A375 (cell line): Measurements from ENCODE around the gene UGT3A2. TPM values are rescaled to one million over a fixed set of nuclear protein-coding genes. Genes with fewer than 3 reads are reported as not detected.

Experiments used
- small RNA-seq: library from RNA; depleted of rRNA; stranded (forward); fragments of <200 nt; gene quantifications from one replicate; pipeline ENCODE3, GENCODE V24; 2014
- total RNA-seq: library from RNA; depleted of rRNA; stranded (reverse); fragments of >200 nt; shearing (Covaris generic); gene quantifications from 2 replicates; pipeline ENCODE4 v1.2.3, GENCODE V29; 2014; rRNA removed

The UGT3A2 gene, protein sequence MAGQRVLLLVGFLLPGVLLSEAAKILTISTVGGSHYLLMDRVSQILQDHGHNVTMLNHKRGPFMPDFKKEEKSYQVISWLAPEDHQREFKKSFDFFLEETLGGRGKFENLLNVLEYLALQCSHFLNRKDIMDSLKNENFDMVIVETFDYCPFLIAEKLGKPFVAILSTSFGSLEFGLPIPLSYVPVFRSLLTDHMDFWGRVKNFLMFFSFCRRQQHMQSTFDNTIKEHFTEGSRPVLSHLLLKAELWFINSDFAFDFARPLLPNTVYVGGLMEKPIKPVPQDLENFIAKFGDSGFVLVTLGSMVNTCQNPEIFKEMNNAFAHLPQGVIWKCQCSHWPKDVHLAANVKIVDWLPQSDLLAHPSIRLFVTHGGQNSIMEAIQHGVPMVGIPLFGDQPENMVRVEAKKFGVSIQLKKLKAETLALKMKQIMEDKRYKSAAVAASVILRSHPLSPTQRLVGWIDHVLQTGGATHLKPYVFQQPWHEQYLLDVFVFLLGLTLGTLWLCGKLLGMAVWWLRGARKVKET
- total RNA-seq: 0.05 and 0.11 TPM in 2 replicates

DNA sequence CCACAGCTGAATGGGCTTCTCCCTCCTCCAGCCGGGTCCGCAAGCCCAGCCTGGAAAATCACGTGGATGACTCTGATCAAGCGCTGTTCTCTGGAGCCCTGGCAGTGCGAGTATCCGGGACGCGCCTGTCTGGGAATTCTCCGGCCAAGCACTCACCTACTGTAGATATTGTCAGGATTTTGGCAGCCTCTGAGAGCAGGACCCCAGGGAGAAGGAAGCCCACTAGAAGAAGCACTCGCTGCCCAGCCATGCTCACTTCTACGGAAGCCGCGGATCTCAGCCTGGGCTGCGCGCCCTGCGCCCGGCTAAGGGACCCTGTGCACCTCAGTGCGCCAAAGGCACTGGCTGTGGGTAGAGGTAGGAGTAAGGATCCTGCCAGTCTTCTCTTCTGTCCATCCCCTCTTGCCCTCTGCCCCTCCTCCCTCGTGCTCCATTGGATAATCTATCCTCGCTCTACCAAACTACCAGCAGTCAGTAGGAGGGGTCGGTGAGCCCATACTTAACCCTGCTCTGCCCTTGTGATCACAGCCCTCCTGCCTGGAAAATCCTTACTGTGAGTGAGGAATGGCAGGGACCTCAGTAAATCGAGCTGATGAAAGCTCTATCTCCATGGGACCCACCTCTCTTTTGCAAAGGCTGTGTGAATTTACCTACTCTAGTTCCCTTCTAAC lies at the start of gene UGT3A2:
Gene UGT3A2, minus strand, starts transcription at position 343 of the 671 bp plus-strand sequence. Its CDS starts 93 bp downstream, at position 250.

DNA sequence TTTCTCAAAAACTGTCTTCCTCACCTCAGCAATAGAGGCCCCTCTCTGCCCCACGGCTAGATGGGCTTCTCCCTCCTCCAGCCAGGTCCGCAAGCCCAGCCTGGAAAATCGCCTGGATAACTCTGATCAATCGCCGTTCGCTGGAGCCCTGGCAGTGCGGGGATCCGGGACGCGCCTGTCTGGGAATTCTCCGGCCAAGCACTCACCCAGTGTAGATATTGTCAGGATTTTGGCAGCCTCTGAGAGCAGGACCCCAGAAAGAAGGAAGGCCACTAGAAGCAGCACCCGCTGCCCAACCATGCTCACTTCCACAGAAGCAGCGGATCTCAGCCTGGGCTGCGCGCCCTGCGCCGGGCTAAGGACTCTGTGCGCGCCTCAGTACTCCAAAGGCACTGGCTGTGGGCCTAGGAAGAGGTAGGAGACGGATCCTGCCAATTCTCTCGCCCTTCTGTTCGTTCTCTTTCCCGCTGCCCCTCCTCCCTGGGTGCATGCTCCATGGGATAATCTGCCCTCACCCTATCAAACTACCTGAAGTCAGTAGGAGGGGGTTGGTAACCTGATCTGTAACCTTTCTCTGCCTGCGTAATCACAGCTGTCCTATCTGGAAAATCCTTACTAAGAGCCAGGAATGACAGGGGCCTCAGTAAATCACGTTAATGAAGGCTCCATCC lies 75.6 kb downstream of the UGT3A2 start, which contains the start of gene UGT3A1:
Gene UGT3A1, minus strand, starts transcription at position 450 of the 671 bp plus-strand sequence. Its CDS starts 150 bp downstream, at position 300.

Small RNAs within 50 kb of the gene (small RNA-seq; reads per million reads assigned to genes)
- not detected for gene AC016612.1

Other genes with a start within 250 kb of the UGT3A2 start
- gene IL7R, start 210.0 kb downstream of the UGT3A2 start, total RNA-seq: 7.3 and 8.3 TPM in 2 replicates
- not detected in 2 replicates for gene CAPSL, start 128.3 kb downstream of the UGT3A2 start, total RNA-seq
- gene UGT3A1, start 75.5 kb downstream of the UGT3A2 start, total RNA-seq: not detected in 2 replicates
- 14.7 and 20.0 TPM in 2 replicates for gene LMBRD2, start 85.0 kb upstream of the UGT3A2 start, total RNA-seq
- gene SKP2, start 85.2 kb upstream of the UGT3A2 start, total RNA-seq: 38.6 and 44.8 TPM in 2 replicates
- gene NADK2, start 175.0 kb upstream of the UGT3A2 start, total RNA-seq: 19.5 and 20.5 TPM in 2 replicates
- 0.03 TPM in 1 of 2 replicates, not detected in the other for gene RANBP3L, start 235.0 kb upstream of the UGT3A2 start, total RNA-seq